DOHH2 (cell line): ENCODE measurements around the gene LRMDA.

Source experiments
- H3F3A ChIP-seq: fragments of 200-600 bp; sonication (generic), shearing (Covaris generic); 2 replicates; pipeline ENCODE4 v1.6.0; 2016; ENCODE audit warnings: antibody characterized with exemption, mild to moderate bottlenecking; ENCODE audit not compliant: control insufficient read depth, insufficient read depth
- H3K27ac ChIP-seq: fragments of 200-600 bp; sonication (generic); 2 replicates; pipeline ENCODE4 v1.5.1; 2014; ENCODE audit warnings: low read depth, mild to moderate bottlenecking, low read length, moderate library complexity
- H3K27me3 ChIP-seq: fragments of 200-600 bp; sonication (generic); 2 replicates; pipeline ENCODE4 v1.6.1; 2014; ENCODE audit warnings: mild to moderate bottlenecking, low read length, mixed read lengths; ENCODE audit not compliant: control insufficient read depth
- H3K36me3 ChIP-seq: fragments of 200-600 bp; sonication (generic); 2 replicates; pipeline ENCODE4 v1.6.1; 2014; ENCODE audit warnings: mild to moderate bottlenecking, low read length, moderate library complexity, mixed read lengths; ENCODE audit not compliant: control insufficient read depth
- H3K4me1 ChIP-seq: fragments of 200-600 bp; sonication (generic); 2 replicates; pipeline ENCODE4 v1.6.1; 2014; ENCODE audit warnings: mild to moderate bottlenecking, low read length, mixed read lengths; ENCODE audit not compliant: control insufficient read depth
- H3K4me2 ChIP-seq: fragments of 200-600 bp; sonication (generic); 2 replicates; pipeline ENCODE4 v1.6.0; 2014; ENCODE audit warnings: mild to moderate bottlenecking, low read length, moderate library complexity
- H3K4me3 ChIP-seq: fragments of 200-600 bp; sonication (generic); 2 replicates; pipeline ENCODE4 v1.5.1; 2014; ENCODE audit warnings: mild to moderate bottlenecking, low read length, mixed read lengths
- H3K79me2 ChIP-seq: fragments of 200-600 bp; sonication (generic); 2 replicates; pipeline ENCODE4 v1.6.1; 2014; ENCODE audit warnings: mild to moderate bottlenecking, low read length, mixed read lengths; ENCODE audit not compliant: control insufficient read depth
- H3K9me2 ChIP-seq: fragments of 200-600 bp; sonication (generic); replicated peaks from 2 replicates; pipeline ENCODE4 v1.6.1; 2014; ENCODE audit warnings: mild to moderate bottlenecking, low read length, mixed read lengths; ENCODE audit not compliant: control insufficient read depth
- H3K9me3 ChIP-seq: fragments of 200-600 bp; sonication (generic); 2 replicates; pipeline ENCODE4 v1.6.1; 2014; ENCODE audit warnings: antibody characterized with exemption, low read length, mixed read lengths; ENCODE audit not compliant: control insufficient read depth, insufficient read depth
- H4K20me1 ChIP-seq: fragments of 200-600 bp; sonication (generic); 2 replicates; pipeline ENCODE4 v1.6.0; 2014; ENCODE audit warnings: low read depth, mild to moderate bottlenecking, antibody characterized with exemption, low read length, moderate library complexity; ENCODE audit not compliant: control insufficient read depth, insufficient read depth
- EZH2phosphoT487 ChIP-seq: fragments of 200-600 bp; sonication (generic); IDR thresholded peaks from 2 replicates; pipeline ENCODE4 v1.6.1; 2017; ENCODE audit warnings: borderline replicate concordance, mild to moderate bottlenecking, antibody characterized with exemption, low read length, moderate library complexity, mixed read lengths
- TF ChIP-seq, protein P1 (sequence below): fragments of 200-600 bp; sonication (generic); IDR thresholded peaks from one replicate; pipeline ENCODE4 v1.5.1; 2014; ENCODE audit warnings: antibody characterized with exemption, mild to moderate bottlenecking, low read depth, low read length; ENCODE audit not compliant: poor library complexity, severe bottlenecking

The LRMDA gene

DNA sequence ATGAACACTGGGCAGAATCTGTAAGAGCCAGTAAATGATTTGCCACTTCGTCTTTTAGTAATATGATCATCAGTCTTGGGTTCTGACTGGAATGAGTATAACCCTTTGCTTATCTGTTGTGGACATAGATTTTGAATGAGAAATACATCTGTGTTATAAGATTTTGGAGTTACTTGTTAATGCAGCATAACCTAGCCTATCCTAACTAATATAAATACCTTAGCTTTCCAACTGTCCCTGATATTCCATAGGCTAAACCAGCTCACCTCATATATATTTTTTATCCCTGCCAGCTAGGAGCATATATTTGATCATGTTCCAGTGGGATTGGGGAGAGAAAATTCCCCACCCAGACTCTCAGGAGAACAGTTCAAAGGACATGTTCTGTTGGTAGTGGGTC is 15.1 kb downstream of the LRMDA start:
- Histone ChIP-seq H3K9me3 (no peaks in the 10 kb centered on the region), H3K4me2 (no peak overlapping the region), H3K27me3 (no peaks in the 10 kb centered on the region), H3F3A (no peaks in the 10 kb centered on the region), H3K9me2 (no peaks in the 10 kb centered on the region), H3K36me3 (no peaks in the 10 kb centered on the region), H3K4me1 (no peaks in the 10 kb centered on the region), H4K20me1 (no peaks in the 10 kb centered on the region), H3K27ac (no peak overlapping the region), H3K79me2 (no peaks in the 10 kb centered on the region), H3K4me3 (no peak overlapping the region)
- TF ChIP-seq EZH2phosphoT487: no peak
- TF ChIP-seq, protein P1, sequence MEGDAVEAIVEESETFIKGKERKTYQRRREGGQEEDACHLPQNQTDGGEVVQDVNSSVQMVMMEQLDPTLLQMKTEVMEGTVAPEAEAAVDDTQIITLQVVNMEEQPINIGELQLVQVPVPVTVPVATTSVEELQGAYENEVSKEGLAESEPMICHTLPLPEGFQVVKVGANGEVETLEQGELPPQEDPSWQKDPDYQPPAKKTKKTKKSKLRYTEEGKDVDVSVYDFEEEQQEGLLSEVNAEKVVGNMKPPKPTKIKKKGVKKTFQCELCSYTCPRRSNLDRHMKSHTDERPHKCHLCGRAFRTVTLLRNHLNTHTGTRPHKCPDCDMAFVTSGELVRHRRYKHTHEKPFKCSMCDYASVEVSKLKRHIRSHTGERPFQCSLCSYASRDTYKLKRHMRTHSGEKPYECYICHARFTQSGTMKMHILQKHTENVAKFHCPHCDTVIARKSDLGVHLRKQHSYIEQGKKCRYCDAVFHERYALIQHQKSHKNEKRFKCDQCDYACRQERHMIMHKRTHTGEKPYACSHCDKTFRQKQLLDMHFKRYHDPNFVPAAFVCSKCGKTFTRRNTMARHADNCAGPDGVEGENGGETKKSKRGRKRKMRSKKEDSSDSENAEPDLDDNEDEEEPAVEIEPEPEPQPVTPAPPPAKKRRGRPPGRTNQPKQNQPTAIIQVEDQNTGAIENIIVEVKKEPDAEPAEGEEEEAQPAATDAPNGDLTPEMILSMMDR: no peak

DNA sequence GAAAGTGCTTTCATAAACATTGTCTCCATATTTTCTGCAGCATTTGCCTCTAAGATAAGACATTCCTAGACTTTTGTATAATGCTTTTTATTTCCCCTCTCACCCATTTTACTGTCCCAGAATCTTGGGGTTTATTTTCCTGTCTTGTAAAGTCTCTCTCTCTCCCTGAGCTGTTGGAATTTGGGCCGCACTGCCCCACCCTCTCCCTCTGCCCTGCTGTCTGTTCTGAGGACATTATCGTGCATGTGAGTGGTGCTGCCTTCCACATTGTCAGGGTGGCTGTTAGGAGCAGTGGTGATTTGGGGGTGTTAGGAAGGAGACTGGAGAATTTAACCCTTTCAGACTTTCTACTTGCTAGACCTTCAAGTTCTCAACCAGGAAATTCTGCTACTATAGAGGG is 16.7 kb downstream of the LRMDA start:
- Histone ChIP-seq H3K36me3 (no peaks in the 10 kb centered on the region), H3F3A (no peaks in the 10 kb centered on the region), H4K20me1 (no peaks in the 10 kb centered on the region), H3K27ac (no peak overlapping the region), H3K27me3 (no peaks in the 10 kb centered on the region), H3K9me3 (no peaks in the 10 kb centered on the region), H3K79me2 (no peaks in the 10 kb centered on the region), H3K9me2 (no peaks in the 10 kb centered on the region), H3K4me3 (no peak overlapping the region), H3K4me2 (no peak overlapping the region), H3K4me1 (no peaks in the 10 kb centered on the region)
- no peak for TF ChIP-seq EZH2phosphoT487

DNA sequence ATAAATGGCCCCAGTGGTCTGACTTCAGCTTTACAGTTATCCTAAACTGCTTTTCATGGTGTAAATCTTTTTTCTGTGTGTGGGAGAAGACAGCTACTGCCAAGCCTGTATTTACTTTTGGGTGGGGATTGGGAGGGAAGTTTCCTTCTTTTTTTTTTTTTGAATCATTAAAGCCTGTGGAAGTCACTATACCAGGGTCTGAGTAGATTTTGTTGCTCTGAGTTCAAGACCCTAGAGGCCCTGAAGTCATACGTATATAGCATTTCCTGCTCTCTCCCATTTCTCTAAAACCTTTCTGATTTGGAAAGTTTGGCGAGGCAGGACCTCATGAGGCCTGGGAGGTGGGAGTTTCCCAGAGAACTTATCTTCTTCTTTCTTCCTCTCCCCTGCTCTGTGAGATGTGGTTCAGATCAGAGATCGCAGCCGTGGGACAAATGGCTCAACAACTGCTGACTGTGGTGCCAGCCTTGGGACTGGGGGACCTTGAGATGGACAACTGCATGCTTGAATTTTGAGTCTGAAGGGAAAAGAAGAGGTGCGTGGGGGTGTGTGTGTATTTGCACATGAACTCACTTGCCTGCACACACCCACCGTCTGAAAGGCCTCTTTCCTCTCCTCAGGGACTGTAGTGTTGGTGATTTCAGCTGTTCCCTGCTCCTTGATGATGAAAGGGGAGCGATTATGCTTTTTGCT is 18.1 kb downstream of the LRMDA start:
- H3K4me3 ChIP-seq: no peak overlapping the region
- no peaks in the 10 kb centered on the region for H3F3A ChIP-seq
- H3K4me2 ChIP-seq: no peak overlapping the region
- no peaks in the 10 kb centered on the region for H4K20me1 ChIP-seq
- H3K27me3 ChIP-seq: no peaks in the 10 kb centered on the region
- H3K9me3 ChIP-seq: no peaks in the 10 kb centered on the region
- no peaks in the 10 kb centered on the region for H3K4me1 ChIP-seq
- no peaks in the 10 kb centered on the region for H3K36me3 ChIP-seq
- TF ChIP-seq, protein P1: no peak
- no peak for TF ChIP-seq EZH2phosphoT487
- no peaks in the 10 kb centered on the region for H3K79me2 ChIP-seq
- H3K27ac ChIP-seq: no peak overlapping the region
- H3K9me2 ChIP-seq: no peaks in the 10 kb centered on the region

DNA sequence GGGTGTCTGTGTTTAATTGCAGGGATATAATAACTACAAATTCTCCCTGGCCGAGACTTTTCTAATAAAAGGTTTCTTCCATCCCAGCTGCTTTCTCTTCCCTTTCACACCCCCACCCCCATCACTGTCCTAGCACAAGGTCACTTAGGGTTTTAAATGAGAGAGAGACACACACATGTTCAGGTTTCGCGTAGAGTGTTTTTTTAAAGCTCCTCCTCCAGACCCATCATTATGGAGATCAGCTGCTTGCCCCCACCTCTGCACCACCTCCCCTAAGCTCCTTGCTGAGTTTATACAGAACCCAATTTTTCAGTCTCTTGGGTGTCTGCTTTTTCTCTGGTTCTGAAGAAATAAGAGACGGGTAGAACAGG is 18.6 kb downstream of the LRMDA start:
- Histone ChIP-seq H4K20me1 (no peaks in the 10 kb centered on the region), H3K4me2 (no peak overlapping the region), H3K9me2 (no peaks in the 10 kb centered on the region), H3K9me3 (no peaks in the 10 kb centered on the region), H3K79me2 (no peaks in the 10 kb centered on the region), H3K27ac (no peak overlapping the region), H3F3A (no peaks in the 10 kb centered on the region), H3K4me1 (no peaks in the 10 kb centered on the region), H3K36me3 (no peaks in the 10 kb centered on the region), H3K27me3 (no peaks in the 10 kb centered on the region), H3K4me3 (no peak overlapping the region)
- TF ChIP-seq EZH2phosphoT487: no peak
- TF ChIP-seq, protein P1: no peak
